CD4-positive, alpha-beta T cell treated with Interleukin-12 subunit alpha and Interleukin-12 subunit beta, for 1 hour (primary cell): Measurements from ENCODE around the gene PUM2.

Experiments
- DNase-seq: peaks from one replicate; pipeline ENCODE4 v3.0.0-alpha.2; 2020

The PUM2 gene

GRCh38 chr2:20215183-20216040, 135.2 kb downstream of the PUM2 start:
- no peak for DNase-seq

DNA sequence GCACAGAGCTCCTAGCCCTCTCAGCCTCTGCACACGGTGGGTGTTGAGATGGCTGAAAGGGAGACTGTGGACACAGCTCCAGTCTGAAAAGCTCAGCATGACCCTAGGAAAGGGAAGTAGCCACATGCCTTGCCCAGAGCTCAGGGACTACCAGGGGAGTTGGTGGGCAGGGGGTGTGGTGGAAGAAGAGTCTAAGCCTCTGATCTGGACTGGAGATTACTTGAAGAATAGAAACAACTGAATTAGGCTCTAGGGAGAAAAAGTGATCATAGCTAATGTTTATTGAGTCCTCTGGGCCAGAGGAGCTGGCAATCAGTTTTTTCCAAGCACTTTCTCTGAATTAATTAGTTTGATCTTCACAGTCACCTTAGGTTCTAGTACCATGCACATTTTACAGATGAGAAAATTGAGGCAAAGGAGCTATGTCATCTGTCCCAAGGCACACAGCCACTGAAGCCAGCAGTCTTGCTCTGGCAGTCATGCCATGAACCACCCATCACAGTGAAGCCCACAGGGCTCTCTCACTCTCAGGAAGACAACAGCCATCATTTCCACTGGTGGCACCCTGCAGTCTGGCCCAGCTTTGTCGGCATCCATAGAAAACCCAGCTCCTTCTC, 136.0 kb downstream of the PUM2 start:
- no peak for DNase-seq

GRCh38 chr2:20213651-20214565, 136.7 kb downstream of the PUM2 start:
- no peak for DNase-seq

GRCh38 chr2:20212871-20213503, 137.7 kb downstream of the PUM2 start:
- no peak for DNase-seq

DNA sequence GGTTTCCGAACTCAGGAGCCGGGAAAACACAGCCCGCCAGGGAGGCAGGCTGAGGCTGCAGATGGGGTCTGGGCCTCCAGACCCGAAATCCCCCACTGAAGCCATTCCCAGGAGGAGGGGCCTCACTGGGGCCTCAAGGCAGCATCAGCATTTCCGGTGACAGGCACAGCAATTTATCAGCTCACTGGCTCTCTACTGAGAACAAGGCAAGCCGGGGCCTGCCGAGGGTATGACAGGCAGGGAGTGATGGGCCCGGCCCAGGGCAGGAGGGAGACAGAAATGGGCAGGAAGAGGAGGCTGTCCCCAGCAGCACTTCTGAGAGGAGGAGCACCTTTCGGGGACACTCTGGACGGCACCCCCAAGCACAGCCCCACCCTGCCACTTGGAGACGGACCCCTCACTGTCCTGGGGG, 138.2 kb downstream of the PUM2 start:
- no peak for DNase-seq

DNA sequence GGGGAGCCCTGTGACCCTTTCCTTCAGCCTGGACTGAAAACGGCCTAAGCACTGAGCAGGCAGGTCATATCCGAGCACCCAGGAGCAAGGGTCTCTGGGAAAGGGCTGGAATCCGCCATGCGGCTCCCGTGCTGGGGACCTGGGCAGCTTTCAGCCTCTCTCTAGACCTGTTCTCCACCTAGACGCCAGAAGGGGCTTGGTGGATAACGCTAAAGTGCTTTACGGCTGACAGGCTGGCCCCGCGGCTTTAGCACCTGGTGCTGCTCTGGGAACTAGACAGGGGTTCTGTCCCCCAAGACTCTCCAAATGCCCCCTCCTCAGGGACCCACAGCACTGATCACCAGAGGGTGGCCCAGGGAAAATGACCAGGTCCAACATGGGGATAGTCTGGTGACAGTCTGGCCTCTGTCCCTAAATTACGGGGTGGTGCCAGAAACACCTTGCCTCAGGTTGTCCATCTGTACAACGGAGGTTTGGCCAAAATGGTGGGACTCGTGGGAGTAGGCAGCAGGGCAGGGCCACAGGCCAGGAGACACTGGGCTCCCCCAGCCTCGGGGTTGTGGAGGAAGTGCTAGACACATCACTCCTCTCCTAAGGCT, 138.7 kb downstream of the PUM2 start:
- DNase-seq = no peak

GRCh38 chr2:20211420-20211819, 139.2 kb downstream of the PUM2 start:
- no peak for DNase-seq

DNA sequence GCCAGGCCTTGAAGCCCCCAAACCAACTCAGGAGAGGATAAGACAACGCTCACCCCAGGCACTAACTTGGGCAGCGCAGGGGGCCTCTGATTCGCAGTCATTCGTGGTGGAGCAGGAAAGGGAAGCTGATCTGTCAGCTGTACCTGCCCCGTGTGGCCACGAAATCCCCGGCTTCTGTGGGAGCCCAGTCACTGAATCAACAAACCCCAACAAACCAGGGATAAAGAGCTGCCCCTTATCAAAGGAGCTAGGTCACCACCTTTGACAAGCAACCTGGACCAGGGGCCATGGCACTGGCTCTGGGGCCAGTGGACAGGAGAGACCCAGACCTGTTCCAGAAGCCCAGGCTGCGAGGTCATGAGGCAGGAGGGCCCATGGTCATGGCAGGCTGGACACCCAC, 140.2 kb downstream of the PUM2 start:
- no peak for DNase-seq

- no peak for DNase-seq
These were observed 141.1 kb downstream of the PUM2 start for GRCh38 chr2:20209373-20210109.

GRCh38 chr2:20208476-20208859, 142.2 kb downstream of the PUM2 start:
- no peak for DNase-seq

DNA sequence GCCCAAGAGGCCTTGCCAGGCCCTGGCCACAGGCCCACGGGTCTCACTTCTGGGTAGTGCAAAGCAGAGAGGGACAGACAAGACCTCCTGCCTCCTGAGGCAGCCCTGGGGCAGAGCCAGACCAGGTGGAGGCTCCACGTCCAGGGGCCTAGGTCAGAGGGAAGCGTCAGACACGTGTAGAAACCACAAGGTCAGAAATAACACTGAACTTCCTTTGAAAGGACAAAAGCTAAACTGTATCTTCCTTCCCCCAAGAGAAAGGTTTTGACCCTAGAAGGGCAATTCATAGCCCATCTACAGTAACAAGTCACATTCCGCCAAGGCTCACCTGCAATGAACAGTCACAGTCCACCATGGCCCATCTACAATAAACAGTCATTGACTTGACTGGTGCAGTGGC, 143.6 kb downstream of the PUM2 start:
- DNase-seq = no peak

DNA sequence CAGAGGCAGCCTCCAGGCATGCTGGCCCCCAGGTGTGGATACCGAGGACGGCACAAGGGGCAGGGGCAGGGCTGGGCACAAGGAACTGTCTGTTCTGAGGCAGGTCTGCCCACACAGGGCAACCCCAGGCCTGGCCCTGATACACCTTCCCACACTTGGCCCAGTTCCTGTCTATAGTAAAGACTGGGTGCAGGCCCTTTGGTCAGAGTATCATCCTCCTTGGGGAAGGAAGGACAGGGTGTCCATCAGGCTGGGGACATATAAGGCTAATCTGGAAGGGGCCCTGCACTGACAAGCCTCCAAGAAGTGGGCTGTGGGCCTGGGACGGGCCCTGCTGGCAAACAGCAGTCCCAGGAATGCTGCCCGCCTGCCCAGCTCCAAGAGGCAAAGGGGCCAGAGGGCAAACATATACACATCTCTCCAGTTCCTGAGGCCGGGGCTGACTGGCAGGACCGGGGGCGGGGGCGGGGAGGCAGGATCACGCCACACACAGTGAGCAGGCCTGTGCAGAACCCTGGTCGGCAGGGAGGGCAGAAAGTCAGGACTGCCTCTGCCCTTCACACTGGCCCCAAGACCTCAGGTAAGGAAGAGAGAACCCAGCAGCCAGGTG, 144.6 kb downstream of the PUM2 start:
- no peak for DNase-seq

- DNase-seq = no peak
These were observed 145.6 kb downstream of the PUM2 start for GRCh38 chr2:20205069-20205468.

DNA sequence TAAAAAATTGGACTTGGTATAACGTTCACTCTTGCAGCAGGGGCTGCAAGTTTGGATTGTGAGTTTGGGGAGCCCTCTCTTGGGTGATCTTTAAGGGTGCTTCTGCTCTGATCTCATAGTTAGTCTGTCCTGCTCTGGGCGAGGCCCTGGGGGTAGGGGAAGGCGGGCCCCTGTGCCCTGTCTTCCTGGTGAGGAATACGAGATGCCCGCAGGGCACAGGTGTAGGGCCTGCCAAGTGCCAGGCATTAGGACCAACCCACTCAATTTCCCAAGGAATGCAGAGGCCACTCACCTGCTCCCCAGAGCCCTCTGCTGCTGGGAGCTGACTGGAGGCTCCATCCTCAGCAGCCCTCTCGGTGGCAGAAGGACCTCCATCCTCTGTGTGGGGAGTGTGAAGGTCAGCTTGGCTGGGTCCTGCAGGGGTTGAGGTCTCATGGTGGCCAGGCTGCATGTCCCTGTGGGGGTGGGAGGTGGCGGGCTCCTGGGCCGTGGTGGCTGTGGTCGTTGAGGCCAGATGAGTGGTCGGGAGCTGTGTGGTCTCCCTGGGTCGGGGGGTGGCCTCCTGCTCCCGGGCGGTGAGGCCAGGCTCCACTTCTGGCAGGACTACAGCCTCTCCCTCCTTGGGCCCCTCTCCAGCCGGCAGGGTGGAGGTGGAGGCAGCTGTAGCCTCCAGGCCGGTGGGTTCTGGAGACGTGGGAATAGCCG, 147.0 kb downstream of the PUM2 start:
- DNase-seq = no peak

DNA sequence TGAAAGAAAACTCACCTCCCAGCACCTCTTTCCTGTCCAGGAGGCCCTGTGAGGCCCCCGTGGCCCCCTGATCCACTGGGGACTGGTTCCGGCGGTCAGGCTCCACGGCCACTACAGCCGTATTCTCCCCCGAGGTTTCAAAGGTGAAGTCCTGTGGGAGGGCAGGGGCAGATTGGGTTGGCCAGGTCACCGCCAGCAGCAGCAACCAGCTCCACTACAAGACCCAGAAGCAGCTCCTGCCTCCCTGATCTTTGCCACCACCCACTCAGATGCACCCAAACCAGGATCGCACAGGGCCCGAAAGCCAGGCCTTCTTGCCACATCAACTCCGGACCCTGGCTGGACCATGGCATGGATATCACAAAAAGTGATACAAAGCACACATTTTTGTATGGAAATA, 147.6 kb downstream of the PUM2 start:
- no peak for DNase-seq

DNA sequence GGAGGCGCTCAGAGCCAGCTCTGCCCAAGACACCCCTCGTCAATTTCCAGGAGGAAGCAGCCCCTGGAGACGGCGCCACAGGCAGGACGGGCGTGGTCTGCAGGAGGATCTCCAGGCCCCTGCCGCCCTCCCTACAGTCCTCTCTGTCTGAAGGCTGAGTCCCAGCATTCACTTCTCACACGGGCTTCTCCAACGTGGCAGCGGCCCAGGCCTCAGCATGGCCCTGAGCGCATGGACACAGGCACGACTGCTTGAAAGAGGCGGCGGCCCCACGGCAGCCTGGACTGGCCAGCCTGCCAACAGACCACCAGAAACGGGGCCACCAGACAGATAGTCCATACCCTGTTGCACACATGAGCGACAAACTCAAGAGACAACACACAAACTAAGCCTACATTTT, 149.0 kb downstream of the PUM2 start:
- DNase-seq = no peak

DNA sequence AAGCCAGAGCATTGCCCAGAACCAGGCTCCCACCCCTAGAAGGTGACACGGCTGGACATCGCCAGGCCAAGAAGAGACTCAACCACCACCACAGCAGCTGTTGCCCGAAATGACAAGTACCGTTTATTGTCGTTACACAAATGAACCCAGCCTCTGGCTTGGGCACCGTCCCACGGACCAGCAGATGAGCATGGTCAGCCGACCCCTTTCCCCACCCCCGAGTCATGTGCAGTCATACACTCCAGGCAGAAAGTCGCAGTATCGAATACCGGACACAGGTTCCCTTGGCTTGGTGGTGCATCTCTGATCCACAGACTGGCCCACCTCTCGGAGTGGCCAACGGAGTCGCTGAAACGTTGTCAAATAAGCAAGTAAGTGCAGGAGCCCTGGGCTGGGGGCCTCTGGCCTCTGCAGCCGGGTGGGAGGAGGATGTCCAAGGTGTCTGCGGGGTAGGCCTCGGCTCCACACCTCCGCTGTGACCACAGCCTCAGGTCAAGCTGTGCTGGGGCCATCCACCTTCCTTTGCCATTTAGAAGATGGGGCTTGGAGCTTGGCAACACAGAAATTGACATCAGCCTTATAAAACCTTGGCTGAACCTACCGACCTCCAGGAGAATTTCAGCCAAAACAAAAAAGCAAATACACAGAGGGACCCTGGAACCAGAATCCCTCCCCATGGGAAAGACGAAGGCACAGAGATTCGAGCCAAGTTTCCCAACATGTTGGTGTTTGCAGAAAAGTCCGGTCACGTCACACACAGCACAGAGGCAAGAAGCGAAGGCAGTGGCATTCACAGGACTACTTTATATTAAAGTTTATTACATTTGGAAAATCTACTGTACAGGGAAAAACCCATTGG, 149.7 kb downstream of the PUM2 start:
- DNase-seq = no peak

DNA sequence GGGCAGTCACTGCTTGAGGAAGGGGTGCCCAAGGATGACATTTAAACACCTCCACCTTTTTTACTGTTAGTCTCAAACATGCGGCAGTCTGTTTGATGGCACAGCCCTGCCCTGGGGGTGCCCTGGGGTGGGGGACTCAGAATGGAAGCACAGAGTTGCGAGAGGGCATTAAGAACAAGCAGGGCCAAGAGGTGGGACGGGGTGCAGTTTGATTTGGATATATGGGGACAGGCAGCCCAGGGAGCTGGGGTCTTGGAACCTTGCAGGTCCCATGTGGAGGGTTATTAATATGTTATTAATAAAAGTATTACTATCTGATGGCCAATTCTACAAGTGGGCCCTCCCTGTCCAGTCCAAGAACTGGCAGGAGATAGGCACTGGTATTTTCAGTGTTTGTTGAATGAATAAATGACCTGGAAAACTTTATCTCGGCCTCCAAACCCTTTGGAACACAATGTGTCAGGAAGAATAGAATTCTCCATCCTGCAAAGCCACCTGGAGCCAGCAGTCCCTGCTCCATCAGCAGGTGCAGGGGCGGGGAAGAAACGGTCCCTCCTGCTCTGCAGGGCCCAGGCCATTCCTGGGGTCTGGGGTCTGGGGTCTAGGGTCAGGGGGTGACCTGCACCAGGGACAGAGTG, 150.9 kb downstream of the PUM2 start:
- DNase-seq = no peak
